Measurements from ENCODE around the gene ALK.

GRCh38 chr2:29481313-29481712 is 440.1 kb downstream of the ALK start:
- TF ChIP-seq CTCF (IDR thresholded peaks at IDR 0.05) (no peak), EZH2 (IDR thresholded peaks at IDR 0.05; ENCODE audit: borderline replicate concordance, insufficient read depth, low read depth, low read length, poor library complexity, severe bottlenecking) (no peak)
